ENCODE data around the gene DDAH1.

DNA sequence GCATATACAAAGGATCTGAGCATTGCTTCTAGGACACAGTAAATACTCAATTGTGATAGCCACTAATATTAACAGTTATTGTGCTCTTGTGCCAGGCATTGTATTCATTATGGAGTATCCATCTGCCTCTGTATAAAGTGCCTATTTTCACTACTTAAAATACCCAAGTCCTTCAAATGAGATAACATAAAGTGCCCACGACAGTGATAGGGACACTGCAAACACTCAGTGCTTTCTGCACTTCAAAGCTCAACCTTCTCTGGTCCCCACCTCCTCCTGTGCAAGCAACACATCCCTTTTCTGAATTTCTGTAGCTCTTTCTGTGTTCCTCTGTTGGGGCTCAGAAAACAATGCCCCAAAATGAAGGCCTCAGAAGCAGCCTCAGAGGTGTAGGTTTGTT is 6.6 kb upstream of the DDAH1 start:
- TF ChIP-seq JUND (IDR thresholded peaks at IDR 0.05) (no peak), RAD21 (IDR thresholded peaks at IDR 0.05) (no peak), FOXA1 (IDR thresholded peaks at IDR 0.05) (no peak), RXRA (IDR thresholded peaks at IDR 0.05) (no peak), ATF3 (IDR thresholded peaks at IDR 0.05) (no peak), YY1 (IDR thresholded peaks at IDR 0.05) (no peak), NR2F2 (IDR thresholded peaks at IDR 0.05) (no peak), HNF4A (conservative IDR thresholded peaks at IDR 0.05) (no peak)
- TF ChIP-seq, protein P1, sequence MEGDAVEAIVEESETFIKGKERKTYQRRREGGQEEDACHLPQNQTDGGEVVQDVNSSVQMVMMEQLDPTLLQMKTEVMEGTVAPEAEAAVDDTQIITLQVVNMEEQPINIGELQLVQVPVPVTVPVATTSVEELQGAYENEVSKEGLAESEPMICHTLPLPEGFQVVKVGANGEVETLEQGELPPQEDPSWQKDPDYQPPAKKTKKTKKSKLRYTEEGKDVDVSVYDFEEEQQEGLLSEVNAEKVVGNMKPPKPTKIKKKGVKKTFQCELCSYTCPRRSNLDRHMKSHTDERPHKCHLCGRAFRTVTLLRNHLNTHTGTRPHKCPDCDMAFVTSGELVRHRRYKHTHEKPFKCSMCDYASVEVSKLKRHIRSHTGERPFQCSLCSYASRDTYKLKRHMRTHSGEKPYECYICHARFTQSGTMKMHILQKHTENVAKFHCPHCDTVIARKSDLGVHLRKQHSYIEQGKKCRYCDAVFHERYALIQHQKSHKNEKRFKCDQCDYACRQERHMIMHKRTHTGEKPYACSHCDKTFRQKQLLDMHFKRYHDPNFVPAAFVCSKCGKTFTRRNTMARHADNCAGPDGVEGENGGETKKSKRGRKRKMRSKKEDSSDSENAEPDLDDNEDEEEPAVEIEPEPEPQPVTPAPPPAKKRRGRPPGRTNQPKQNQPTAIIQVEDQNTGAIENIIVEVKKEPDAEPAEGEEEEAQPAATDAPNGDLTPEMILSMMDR (IDR thresholded peaks at IDR 0.05; ENCODE audit: low read depth, low read length, missing input control) = no peak
- TF ChIP-seq, protein P2, sequence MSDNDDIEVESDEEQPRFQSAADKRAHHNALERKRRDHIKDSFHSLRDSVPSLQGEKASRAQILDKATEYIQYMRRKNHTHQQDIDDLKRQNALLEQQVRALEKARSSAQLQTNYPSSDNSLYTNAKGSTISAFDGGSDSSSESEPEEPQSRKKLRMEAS (IDR thresholded peaks at IDR 0.05) = no peak
